Adipose tissue (tissue), 3 donors: Measurements from ENCODE around the gene G6PD. TPM values are rescaled to one million over a fixed set of nuclear protein-coding genes. Genes with fewer than 3 reads are reported as not detected.
"Not testable (repeated sequence)": the region's sequence is repeated elsewhere in the genome, so short reads cannot be mapped to it uniquely, and the experiment has no call there.

Source experiments
- H3K27ac ChIP-seq: one replicate; pipeline ENCODE4 v1.5.1; 2013; ENCODE audit warnings: low read depth, low read length
- WGBS, 3 donors: extraction: QIAGEN DNeasy Blood & Tissue Kit; methylation state at CpG; one replicate each; pipeline ENCODE4 v1.1.7; 2013; 5-methylcytosine and 5-hydroxymethylcytosine counted together
- polyA plus RNA-seq, 3 donors: library from polyadenylated mRNA; stranded (reverse); fragments of 200-250 nt; gene quantifications; one replicate each; pipeline ENCODE4 v1.2.3, GENCODE V29; 2013
- donor health status: healthy with polysubstance abuse.
- donor health status: Bipolar disorder and iron deficiency.
- donor health status: healthy.

Gene G6PD
- polyA plus RNA-seq, 3 donors: 17.6 to 88.4 (median 33.6) TPM

- 93 to 95% (median 94%) methylated on average over 8 of the region's 8 CpGs for WGBS, 3 donors
- H3K27ac ChIP-seq: no peak overlapping the region
Observed at GRCh38 chrX:154519389-154519788, 27.3 kb downstream of the G6PD start.

- no peak overlapping the region for H3K27ac ChIP-seq
- 21 to 58% (median 56%) methylated on average over 24 to 25 of the region's 25 CpGs for WGBS, 3 donors
Observed at GRCh38 chrX:154517101-154517781, 29.4 kb downstream of the G6PD start.

GRCh38 chrX:154516656-154517100 is 30.0 kb downstream of the G6PD start:
- WGBS, 3 donors: 3 to 32% (median 5%) methylated on average over 18 to 19 of the region's 19 CpGs
- H3K27ac ChIP-seq: peak overlapping the region; percentile 38

GRCh38 chrX:154515966-154516655 is 30.5 kb downstream of the G6PD start, which contains the start of gene FAM3A:
Gene FAM3A (minus strand): TSS chrX:154516232. CDS start chrX:154515772, 460 bp downstream.
- H3K27ac ChIP-seq: peak within 1 kb of the TSS; percentile 38
- WGBS, 3 donors: 0 to 38% (median 0%) methylated on average over 15 to 49 of the region's 59 CpGs

GRCh38 chrX:154515090-154515965 is 31.3 kb downstream of the G6PD start:
- no peak overlapping the region for H3K27ac ChIP-seq
- WGBS, 3 donors: 16 to 41% (median 22%) methylated on average over 19 to 34 of the region's 34 CpGs

GRCh38 chrX:154513716-154514115 is 32.9 kb downstream of the G6PD start:
- H3K27ac ChIP-seq: no peak overlapping the region
- 87 to 93% (median 89%) methylated on average over 2 of the region's 2 CpGs for WGBS, 3 donors

GRCh38 chrX:154512879-154513553 is 33.6 kb downstream of the G6PD start:
- WGBS, 3 donors: 87 to 95% (median 94%) methylated on average over 13 to 16 of the region's 16 CpGs
- H3K27ac ChIP-seq: no peak overlapping the region

- WGBS, 3 donors: 54 to 78% (median 67%) methylated on average over 12 of the region's 12 CpGs
- H3K27ac ChIP-seq: no peak overlapping the region
Observed at GRCh38 chrX:154511761-154512160, 34.9 kb downstream of the G6PD start.

GRCh38 chrX:154509455-154509854 is 37.2 kb downstream of the G6PD start:
- WGBS, 3 donors: 92 to 97% (median 95%) methylated on average over 2 to 5 of the region's 5 CpGs
- H3K27ac ChIP-seq: no peak overlapping the region

- no peak overlapping the region for H3K27ac ChIP-seq
- WGBS, 3 donors: 85 to 98% (median 91%) methylated on average over 4 to 13 of the region's 13 CpGs
Observed at GRCh38 chrX:154508384-154508745, 38.3 kb downstream of the G6PD start.

GRCh38 chrX:154507673-154508383 is 38.8 kb downstream of the G6PD start:
- no peak overlapping the region for H3K27ac ChIP-seq
- 84 to 89% (median 84%) methylated on average over 17 to 24 of the region's 24 CpGs for WGBS, 3 donors

- WGBS, 3 donors: 91 to 94% (median 91%) methylated on average over 13 to 37 of the region's 37 CpGs
- H3K27ac ChIP-seq: no peak overlapping the region
Observed at GRCh38 chrX:154506483-154507332, 39.9 kb downstream of the G6PD start.

GRCh38 chrX:154505734-154506133 is 40.9 kb downstream of the G6PD start:
- WGBS, 3 donors: 58 to 92% (median 74%) methylated on average over 8 to 12 of the region's 12 CpGs
- H3K27ac ChIP-seq: no peak overlapping the region

GRCh38 chrX:154502989-154503388 is 43.7 kb downstream of the G6PD start:
- WGBS, 3 donors: 80 to 92% (median 87%) methylated on average over 3 of the region's 3 CpGs
- H3K27ac ChIP-seq: no peak overlapping the region

GRCh38 chrX:154502098-154502497 is 44.5 kb downstream of the G6PD start:
- 82 to 90% (median 85%) methylated on average over 8 of the region's 8 CpGs for WGBS, 3 donors
- H3K27ac ChIP-seq: no peak overlapping the region

GRCh38 chrX:154501423-154501822 is 45.2 kb downstream of the G6PD start:
- H3K27ac ChIP-seq: not testable (repeated sequence)
- 87 to 97% (median 88%) methylated on average over 7 of the region's 7 CpGs for WGBS, 3 donors

- H3K27ac ChIP-seq: not testable (repeated sequence)
- 59 to 81% (median 80%) methylated on average over 4 of the region's 4 CpGs for WGBS, 3 donors
Observed at GRCh38 chrX:154496591-154497137, 50.0 kb downstream of the G6PD start.
